Nephron (organoid): ENCODE data around the gene THOC6.

Source experiments
- H3K27ac Mint-ChIP-seq, 3 experiments: 2 replicates each; pipeline ENCODE4 v1.8.0; 2020; ENCODE audit warnings: mixed read lengths in 3 of 3, mild to moderate bottlenecking in 2 of 3, moderate library complexity in 1 of 3
- H3K27me3 Mint-ChIP-seq: 2 replicates; pipeline ENCODE4 v1.8.0; 2021; ENCODE audit warnings: low read depth, mild to moderate bottlenecking, moderate library complexity, mixed read lengths
- H3K36me3 Mint-ChIP-seq: 2 replicates; pipeline ENCODE4 v1.8.0; 2020; ENCODE audit warnings: low read depth, mixed read lengths
- H3K4me1 Mint-ChIP-seq: 2 replicates; pipeline ENCODE4 v1.8.0; 2020; ENCODE audit warnings: mixed read lengths
- H3K4me3 Mint-ChIP-seq, 3 experiments: 2 replicates each; pipeline ENCODE4 v1.8.0; 2020; ENCODE audit warnings: mild to moderate bottlenecking in 3 of 3, mixed read lengths in 3 of 3, moderate library complexity in 2 of 3
- H3K9me3 Mint-ChIP-seq: 2 replicates; pipeline ENCODE4 v1.8.0; 2020; ENCODE audit warnings: mixed read lengths
- CTCF ChIP-seq, 3 experiments: fragments of 200-600 bp; sonication (generic); IDR thresholded peaks; one replicate each; pipeline ENCODE4 v1.5.0; 2021; ENCODE audit warnings: antibody characterized with exemption in 3 of 3; ENCODE audit not compliant: unreplicated experiment in 3 of 3

THOC6 gene

GRCh38 chr16:3027983-3028715 is 4.3 kb downstream of the THOC6 start:
- Mint-ChIP-seq H3K27me3 (peaks cover 32% of the 10 kb centered on the region), H3K36me3 (peaks cover 12% of the 10 kb centered on the region), H3K4me1 (peaks cover 13% of the 10 kb centered on the region), H3K27ac (no peak overlapping the region), H3K4me3 (no peak overlapping the region), H3K9me3 (no peaks in the 10 kb centered on the region)
- TF ChIP-seq CTCF (IDR thresholded peaks at IDR 0.05; ENCODE audit: unreplicated experiment in 3 of 3) = peak; percentile 78 to 91 (median 80)

- no peaks in the 10 kb centered on the region for H3K9me3 Mint-ChIP-seq
- peaks cover 39% of the 10 kb centered on the region for H3K27me3 Mint-ChIP-seq
- H3K36me3 Mint-ChIP-seq = peaks cover 12% of the 10 kb centered on the region
- H3K4me1 Mint-ChIP-seq = peaks cover 11% of the 10 kb centered on the region
- no peak for TF ChIP-seq CTCF (IDR thresholded peaks at IDR 0.05; ENCODE audit: unreplicated experiment in 3 of 3)
- H3K27ac Mint-ChIP-seq = no peak overlapping the region
- no peak overlapping the region for H3K4me3 Mint-ChIP-seq
These were observed 5.0 kb downstream of the THOC6 start for GRCh38 chr16:3028716-3029319.

- no peak overlapping the region for H3K4me3 Mint-ChIP-seq
- H3K4me1 Mint-ChIP-seq = peaks cover 4% of the 10 kb centered on the region
- no peak for TF ChIP-seq CTCF (IDR thresholded peaks at IDR 0.05; ENCODE audit: unreplicated experiment in 3 of 3)
- peaks cover 9% of the 10 kb centered on the region for H3K36me3 Mint-ChIP-seq
- H3K27me3 Mint-ChIP-seq = peaks cover 47% of the 10 kb centered on the region
- H3K9me3 Mint-ChIP-seq = no peaks in the 10 kb centered on the region
- no peak overlapping the region for H3K27ac Mint-ChIP-seq
These were observed 5.8 kb downstream of the THOC6 start for GRCh38 chr16:3029491-3030221.

- Mint-ChIP-seq H3K27me3 (peaks cover 56% of the 10 kb centered on the region), H3K36me3 (peaks cover 9% of the 10 kb centered on the region), H3K4me1 (peaks cover 4% of the 10 kb centered on the region), H3K9me3 (no peaks in the 10 kb centered on the region), H3K27ac (no peak overlapping the region), H3K4me3 (no peak overlapping the region)
- no peak for TF ChIP-seq CTCF (IDR thresholded peaks at IDR 0.05; ENCODE audit: unreplicated experiment in 3 of 3)
These were observed 6.7 kb downstream of the THOC6 start for GRCh38 chr16:3030222-3031212.

- no peak for TF ChIP-seq CTCF (IDR thresholded peaks at IDR 0.05; ENCODE audit: unreplicated experiment in 3 of 3)
- Mint-ChIP-seq H3K9me3 (no peaks in the 10 kb centered on the region), H3K4me1 (peaks cover 4% of the 10 kb centered on the region), H3K4me3 (no peak overlapping the region), H3K36me3 (no peaks in the 10 kb centered on the region), H3K27me3 (peaks cover 65% of the 10 kb centered on the region), H3K27ac (no peak overlapping the region)
These were observed 8.8 kb downstream of the THOC6 start for GRCh38 chr16:3032624-3033023.
